ENCODE results near the gene VPS4A.

VPS4A gene

GRCh38 chr16:69324013-69324531 is 12.9 kb downstream of the VPS4A start:
- DNase-seq (ENCODE audit: low read depth) = no peak
- H3K4me3 ChIP-seq (ENCODE audit: low read depth, low read length) = no peak overlapping the region

GRCh38 chr16:69324585-69325253 is 13.6 kb downstream of the VPS4A start:
- H3K4me3 ChIP-seq (ENCODE audit: low read depth, low read length) = no peak overlapping the region
- DNase-seq (ENCODE audit: low read depth) = no peak

- DNase-seq (ENCODE audit: low read depth) = no peak
These were observed 14.6 kb downstream of the VPS4A start for GRCh38 chr16:69325784-69326171.

GRCh38 chr16:69326172-69326873 is 15.2 kb downstream of the VPS4A start:
- H3K4me3 ChIP-seq (ENCODE audit: low read depth, low read length) = no peak overlapping the region
- no peak for DNase-seq (ENCODE audit: low read depth)

More at GRCh38 chr16:69325784-69326171, 14.6 kb downstream of the VPS4A start:
- no peak overlapping the region for H3K4me3 ChIP-seq (ENCODE audit: low read depth, low read length)

GRCh38 chr16:69327585-69328310 is 16.6 kb downstream of the VPS4A start:
- no peak overlapping the region for H3K4me3 ChIP-seq (ENCODE audit: low read depth, low read length)
- no peak for DNase-seq (ENCODE audit: low read depth)

GRCh38 chr16:69328854-69329316 is 17.7 kb downstream of the VPS4A start:
- peak; percentile 13 for DNase-seq (ENCODE audit: low read depth)

GRCh38 chr16:69329369-69330285 is 18.5 kb downstream of the VPS4A start:
- DNase-seq (ENCODE audit: low read depth) = no peak
- H3K4me3 ChIP-seq (ENCODE audit: low read depth, low read length) = peak overlapping the region; percentile 78

More at GRCh38 chr16:69328854-69329316, 17.7 kb downstream of the VPS4A start:
- H3K4me3 ChIP-seq (ENCODE audit: low read depth, low read length) = peak overlapping the region; percentile 78

- DNase-seq (ENCODE audit: low read depth) = peak; percentile 72
- peak within 1 kb of the TSS; percentile 78 for H3K4me3 ChIP-seq (ENCODE audit: low read depth, low read length)
These were observed 19.3 kb downstream of the VPS4A start, which contains the start of gene PDF for GRCh38 chr16:69330286-69331109. TSS of gene PDF (minus strand) at chr16:69330588. CDS start at chr16:69330570, 18 bp downstream.

GRCh38 chr16:69334696-69335095 is 23.5 kb downstream of the VPS4A start:
- no peak overlapping the region for H3K4me3 ChIP-seq (ENCODE audit: low read depth, low read length)
- DNase-seq (ENCODE audit: low read depth) = no peak

GRCh38 chr16:69338557-69339288 is 27.6 kb downstream of the VPS4A start:
- no peak for DNase-seq (ENCODE audit: low read depth)

GRCh38 chr16:69339289-69340094 is 28.3 kb downstream of the VPS4A start, which contains the start of the genes COG8 and NIP7:
TSS of gene COG8 (minus strand) at chr16:69339564. CDS start at chr16:69339552, 12 bp downstream.
TSS of gene NIP7 (plus strand) at chr16:69339772. CDS start at chr16:69339830, 58 bp downstream.
- H3K4me3 ChIP-seq (ENCODE audit: low read depth, low read length) = peak within 1 kb of the TSS; percentile 94
- peak; percentile 95 for DNase-seq (ENCODE audit: low read depth)

More at GRCh38 chr16:69338557-69339288, 27.6 kb downstream of the VPS4A start:
- peak overlapping the region; percentile 94 for H3K4me3 ChIP-seq (ENCODE audit: low read depth, low read length)

- peak overlapping the region; percentile 94 for H3K4me3 ChIP-seq (ENCODE audit: low read depth, low read length)
- DNase-seq (ENCODE audit: low read depth) = no peak
These were observed 29.0 kb downstream of the VPS4A start for GRCh38 chr16:69340095-69340644.

GRCh38 chr16:69344171-69344570 is 33.0 kb downstream of the VPS4A start:
- no peak overlapping the region for H3K4me3 ChIP-seq (ENCODE audit: low read depth, low read length)
- no peak for DNase-seq (ENCODE audit: low read depth)

GRCh38 chr16:69345923-69346322 is 34.8 kb downstream of the VPS4A start:
- no peak for DNase-seq (ENCODE audit: low read depth)
- H3K4me3 ChIP-seq (ENCODE audit: low read depth, low read length) = no peak overlapping the region

GRCh38 chr16:69346683-69347082 is 35.5 kb downstream of the VPS4A start:
- DNase-seq (ENCODE audit: low read depth) = no peak
- no peak overlapping the region for H3K4me3 ChIP-seq (ENCODE audit: low read depth, low read length)

- no peak for DNase-seq (ENCODE audit: low read depth)
- no peak overlapping the region for H3K4me3 ChIP-seq (ENCODE audit: low read depth, low read length)
These were observed 37.1 kb downstream of the VPS4A start for GRCh38 chr16:69348222-69348621.
